ENCODE data around the gene BEND7.
"Not testable (repeated sequence)": the region's sequence is repeated elsewhere in the genome, so short reads cannot be mapped to it uniquely, and the experiment has no call there.

The BEND7 gene

GRCh38 chr10:13437026-13437555, 91.7 kb downstream of the BEND7 start:
- H3K27me3 ChIP-seq (ENCODE audit: insufficient read depth, low read length, poor library complexity): peaks cover 36% of the 10 kb centered on the region
- TF ChIP-seq EZH2 (IDR thresholded peaks at IDR 0.05; ENCODE audit: borderline replicate concordance, low read depth, low read length, severe bottlenecking): no peak
- TF ChIP-seq CTCF (IDR thresholded peaks at IDR 0.05; ENCODE audit: borderline replicate concordance, extremely low read depth, low read length, poor library complexity, severe bottlenecking): no peak

GRCh38 chr10:13427943-13428342, 100.9 kb downstream of the BEND7 start:
- H3K36me3 ChIP-seq (ENCODE audit: insufficient read depth, low read length); DNase-seq; H3K9ac ChIP-seq (ENCODE audit: low read depth, low read length); H3K4me1 ChIP-seq (ENCODE audit: insufficient read depth, low read length); H3K4me2 ChIP-seq (ENCODE audit: insufficient read depth, low read length); ATAC-seq (ENCODE audit: insufficient read depth, low read depth); H3K9me3 ChIP-seq (ENCODE audit: insufficient read depth, low read length, severe bottlenecking); H3K27ac ChIP-seq (ENCODE audit: low read length); H3K79me2 ChIP-seq (ENCODE audit: insufficient read depth, low read length); H4K20me1 ChIP-seq (ENCODE audit: insufficient read depth, low read length); H3K27me3 ChIP-seq (ENCODE audit: insufficient read depth, low read length, poor library complexity); H2AFZ ChIP-seq (ENCODE audit: low read depth, low read length); H3K4me3 ChIP-seq (ENCODE audit: low read depth in 1 of 2, low read length in 2 of 2): not testable (repeated sequence)

More at GRCh38 chr10:13437026-13437555, 91.7 kb downstream of the BEND7 start:
- Histone ChIP-seq H3K9ac (ENCODE audit: low read depth, low read length) (no peak overlapping the region), H3K4me2 (ENCODE audit: insufficient read depth, low read length) (no peak overlapping the region), H3K36me3 (ENCODE audit: insufficient read depth, low read length) (no peaks in the 10 kb centered on the region), H2AFZ (ENCODE audit: low read depth, low read length) (no peak overlapping the region), H3K79me2 (ENCODE audit: insufficient read depth, low read length) (no peaks in the 10 kb centered on the region), H3K27ac (ENCODE audit: low read length) (no peak overlapping the region), H3K9me3 (ENCODE audit: insufficient read depth, low read length, severe bottlenecking) (no peaks in the 10 kb centered on the region), H3K4me1 (ENCODE audit: insufficient read depth, low read length) (0 out of 2 replicates have a peak, but pooled peaks cover 3% of the 10 kb centered on the region), H3K4me3 (ENCODE audit: low read depth in 1 of 2, low read length in 2 of 2) (no peak overlapping the region), H4K20me1 (ENCODE audit: insufficient read depth, low read length) (no peaks in the 10 kb centered on the region)
- ATAC-seq (ENCODE audit: insufficient read depth, low read depth) (no peak), DNase-seq (no peak)

- no peaks in the 10 kb centered on the region for H3K27me3 ChIP-seq (ENCODE audit: insufficient read depth, low read length, poor library complexity)
- no peaks in the 10 kb centered on the region for H4K20me1 ChIP-seq (ENCODE audit: insufficient read depth, low read length)
- H3K36me3 ChIP-seq (ENCODE audit: insufficient read depth, low read length): no peaks in the 10 kb centered on the region
- H3K4me1 ChIP-seq (ENCODE audit: insufficient read depth, low read length): no peaks in the 10 kb centered on the region
- no peak for TF ChIP-seq EZH2 (IDR thresholded peaks at IDR 0.05; ENCODE audit: borderline replicate concordance, low read depth, low read length, severe bottlenecking)
- no peak for TF ChIP-seq CTCF (IDR thresholded peaks at IDR 0.05; ENCODE audit: borderline replicate concordance, extremely low read depth, low read length, poor library complexity, severe bottlenecking)
- H3K27ac ChIP-seq (ENCODE audit: low read length): no peak overlapping the region
- H3K9me3 ChIP-seq (ENCODE audit: insufficient read depth, low read length, severe bottlenecking): no peaks in the 10 kb centered on the region
- H3K4me3 ChIP-seq (ENCODE audit: low read depth in 1 of 2, low read length in 2 of 2): no peak overlapping the region
- no peaks in the 10 kb centered on the region for H3K79me2 ChIP-seq (ENCODE audit: insufficient read depth, low read length)
- no peak overlapping the region for H3K4me2 ChIP-seq (ENCODE audit: insufficient read depth, low read length)
- H2AFZ ChIP-seq (ENCODE audit: low read depth, low read length): no peak overlapping the region
- H3K9ac ChIP-seq (ENCODE audit: low read depth, low read length): no peak overlapping the region
- DNase-seq (no peak), ATAC-seq (ENCODE audit: insufficient read depth, low read depth) (no peak)
Measured at GRCh38 chr10:13425397-13425796, 103.4 kb downstream of the BEND7 start.

- H3K27ac ChIP-seq (ENCODE audit: low read length): no peak overlapping the region
- DNase-seq (no peak), ATAC-seq (ENCODE audit: insufficient read depth, low read depth) (no peak)
- no peaks in the 10 kb centered on the region for H3K4me1 ChIP-seq (ENCODE audit: insufficient read depth, low read length)
- no peaks in the 10 kb centered on the region for H3K9me3 ChIP-seq (ENCODE audit: insufficient read depth, low read length, severe bottlenecking)
- H3K36me3 ChIP-seq (ENCODE audit: insufficient read depth, low read length): no peaks in the 10 kb centered on the region
- no peak overlapping the region for H3K4me2 ChIP-seq (ENCODE audit: insufficient read depth, low read length)
- H3K79me2 ChIP-seq (ENCODE audit: insufficient read depth, low read length): no peaks in the 10 kb centered on the region
- no peak overlapping the region for H2AFZ ChIP-seq (ENCODE audit: low read depth, low read length)
- H4K20me1 ChIP-seq (ENCODE audit: insufficient read depth, low read length): no peaks in the 10 kb centered on the region
- no peaks in the 10 kb centered on the region for H3K27me3 ChIP-seq (ENCODE audit: insufficient read depth, low read length, poor library complexity)
- TF ChIP-seq EZH2 (IDR thresholded peaks at IDR 0.05; ENCODE audit: borderline replicate concordance, low read depth, low read length, severe bottlenecking): no peak
- no peak for TF ChIP-seq CTCF (IDR thresholded peaks at IDR 0.05; ENCODE audit: borderline replicate concordance, extremely low read depth, low read length, poor library complexity, severe bottlenecking)
- no peak overlapping the region for H3K4me3 ChIP-seq (ENCODE audit: low read depth in 1 of 2, low read length in 2 of 2)
- no peak overlapping the region for H3K9ac ChIP-seq (ENCODE audit: low read depth, low read length)
Measured at GRCh38 chr10:13422800-13423199, 106.0 kb downstream of the BEND7 start.
